SHP77 (cell line): ENCODE results near the gene TRMT61A.

Experiments
- DNase-seq, 2 experiments: peaks; one replicate each; lab custom pipeline; 2025; lab: John Stamatoyannopoulos, UW

TRMT61A gene

DNA sequence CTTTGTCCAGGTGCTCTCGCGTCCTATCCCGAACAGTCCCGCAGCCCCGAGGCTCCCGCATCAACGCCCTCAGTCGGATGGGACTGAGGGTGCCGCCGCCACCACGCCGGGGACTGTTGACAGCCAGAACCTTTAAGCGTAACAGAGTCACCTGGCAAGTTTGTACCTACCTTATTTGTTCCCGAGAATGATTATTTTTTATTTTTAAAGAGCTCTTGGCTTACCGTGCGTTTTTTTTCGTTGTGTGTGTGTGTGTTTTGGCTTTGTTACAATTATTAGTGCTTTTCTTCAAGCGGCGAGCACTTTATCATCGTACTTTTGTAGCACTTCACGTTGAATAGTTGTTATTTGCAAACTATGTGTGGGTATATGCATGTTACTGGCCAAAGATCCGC is 34.2 kb downstream of the TRMT61A start:
- DNase-seq, result peak in 1 of 2 experiments; percentile 68

DNA sequence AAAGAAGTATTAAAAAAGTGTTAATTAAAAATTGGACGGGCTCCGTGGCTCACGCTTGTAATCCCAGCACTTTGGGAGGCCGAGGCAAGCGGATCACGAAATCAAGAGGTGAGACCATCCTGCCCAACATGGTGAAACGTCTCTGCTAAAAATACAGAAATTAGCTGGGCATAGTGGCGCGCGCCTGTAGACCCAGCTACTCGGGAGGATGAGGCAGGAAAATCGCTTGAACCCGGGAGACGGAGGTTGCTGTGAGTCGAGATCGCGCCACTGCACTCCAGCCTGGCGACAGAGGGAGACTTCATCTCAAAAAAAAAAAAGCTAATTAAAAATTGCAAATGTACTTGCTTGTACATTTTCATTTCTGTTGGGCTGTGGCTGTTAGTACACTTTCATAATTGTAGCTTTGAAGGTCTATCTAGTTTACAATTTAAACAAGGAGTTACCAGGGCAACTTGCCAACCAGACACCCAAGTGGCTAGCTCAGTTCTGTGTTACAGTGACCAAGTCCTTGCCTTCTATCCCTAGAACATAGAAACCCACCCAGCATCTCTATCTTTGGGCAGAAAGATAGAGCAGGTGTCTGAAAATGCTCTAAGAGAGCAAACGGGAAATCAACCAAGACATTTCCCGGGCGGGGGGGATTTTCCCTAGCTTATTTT is 35.0 kb downstream of the TRMT61A start:
- DNase-seq, result no peak

DNA sequence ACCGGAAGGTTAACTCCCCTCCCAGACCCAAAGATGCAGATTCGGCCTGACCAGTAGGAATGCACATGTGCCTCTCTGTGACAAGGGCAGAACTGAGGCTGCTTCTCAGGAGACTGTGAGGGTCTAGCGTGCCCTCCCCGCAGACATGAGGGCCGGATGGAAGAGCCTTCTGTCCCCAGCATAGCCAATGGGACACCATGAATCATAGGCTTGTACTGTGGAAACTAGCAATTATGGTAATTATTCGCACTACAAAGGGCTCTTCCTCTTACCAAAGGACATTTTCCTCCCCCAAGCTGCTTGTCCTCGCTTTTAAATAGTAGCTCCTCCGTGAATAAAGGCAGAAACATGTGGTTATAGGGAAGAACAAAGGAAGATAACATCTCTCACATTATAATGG is 40.0 kb downstream of the TRMT61A start:
- no peak for DNase-seq

- no peak for DNase-seq
Observed at GRCh38 chr14:103569408-103569807, 40.4 kb downstream of the TRMT61A start.

DNA sequence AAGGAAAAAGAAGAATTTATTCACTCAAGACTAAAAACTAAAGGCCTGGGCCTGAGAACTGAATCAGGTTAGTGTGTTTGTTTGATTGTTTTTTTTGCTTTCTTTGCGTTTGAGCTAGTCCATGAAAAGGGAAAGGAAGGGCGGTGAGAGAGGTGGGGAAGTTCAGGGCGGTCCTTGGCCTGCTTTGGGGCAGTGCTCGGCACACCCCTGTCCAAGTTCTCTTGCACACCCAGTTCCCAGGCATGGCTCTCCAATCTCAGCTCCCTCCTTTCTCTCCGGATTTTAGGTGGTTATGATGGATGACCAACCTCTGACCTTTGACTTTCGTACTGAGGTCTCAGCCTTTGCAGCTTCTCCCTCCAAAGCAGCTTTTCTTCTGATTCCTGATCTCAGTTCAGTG is 45.1 kb downstream of the TRMT61A start:
- no peak for DNase-seq

DNA sequence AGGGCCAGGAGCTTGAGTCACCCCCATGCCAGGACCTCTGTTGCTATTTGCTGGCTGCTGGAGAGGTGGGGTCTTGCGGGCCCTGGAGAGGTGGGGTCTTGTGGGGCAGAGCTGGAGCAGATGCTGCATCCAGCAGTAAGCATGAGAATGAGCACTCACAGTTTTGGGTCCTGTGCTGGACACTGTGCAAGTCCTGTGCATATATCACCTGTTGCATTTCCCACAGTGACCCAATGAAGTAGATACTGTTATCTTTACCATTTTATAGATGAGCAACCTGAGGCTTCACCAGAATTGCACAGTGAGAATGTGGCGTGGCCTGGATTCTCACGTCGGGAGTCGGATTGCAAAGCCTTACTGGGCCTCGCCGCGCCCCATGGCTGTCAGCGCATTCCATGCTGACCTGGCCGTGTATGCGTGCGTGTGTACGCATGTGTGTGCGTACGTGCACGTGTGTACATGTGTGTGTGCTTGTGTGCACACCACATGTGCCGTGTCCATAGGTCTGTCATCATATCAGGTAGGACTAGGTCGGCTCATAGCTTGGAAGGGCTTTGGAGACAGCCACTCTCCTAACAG is 45.8 kb downstream of the TRMT61A start:
- DNase-seq, result no peak

DNA sequence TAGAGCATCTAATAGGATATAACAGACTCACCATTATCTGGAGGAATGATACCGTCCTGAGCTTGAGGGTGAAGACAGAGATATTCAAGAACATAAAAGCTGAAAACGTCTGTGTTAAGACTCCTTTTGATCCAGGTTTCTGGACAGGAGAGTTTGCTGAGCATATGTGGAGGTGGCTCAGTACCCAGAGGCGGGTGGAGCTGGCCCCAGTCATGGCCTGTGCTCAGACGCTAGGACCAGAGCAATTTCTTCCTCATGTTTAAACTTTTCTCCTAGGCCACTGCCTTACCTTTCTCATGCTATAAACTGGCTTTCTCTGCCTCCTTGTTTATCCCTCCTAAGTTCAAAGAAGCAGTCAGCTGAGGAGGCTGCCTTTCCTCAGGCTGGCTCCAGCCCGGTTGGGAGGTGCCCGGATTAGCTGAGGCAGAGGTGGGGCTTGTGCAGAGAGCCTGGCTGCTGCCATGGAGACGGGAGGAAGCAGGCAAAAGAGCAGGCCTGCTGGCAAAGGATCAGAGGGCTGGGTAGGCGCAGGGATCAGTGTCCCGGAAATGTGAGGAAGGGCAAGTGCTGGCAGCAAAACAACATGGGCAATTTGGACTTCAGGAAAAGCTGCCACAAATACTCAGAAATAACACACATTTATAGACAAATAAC is 47.5 kb downstream of the TRMT61A start:
- DNase-seq, result peak; percentile 74 to 85

- DNase-seq, result no peak
Observed at GRCh38 chr14:103578401-103579075, 49.5 kb downstream of the TRMT61A start.

GRCh38 chr14:103581206-103581605 is 52.2 kb downstream of the TRMT61A start:
- DNase-seq, result no peak

GRCh38 chr14:103581954-103582703 is 53.1 kb downstream of the TRMT61A start:
- DNase-seq, result no peak

DNA sequence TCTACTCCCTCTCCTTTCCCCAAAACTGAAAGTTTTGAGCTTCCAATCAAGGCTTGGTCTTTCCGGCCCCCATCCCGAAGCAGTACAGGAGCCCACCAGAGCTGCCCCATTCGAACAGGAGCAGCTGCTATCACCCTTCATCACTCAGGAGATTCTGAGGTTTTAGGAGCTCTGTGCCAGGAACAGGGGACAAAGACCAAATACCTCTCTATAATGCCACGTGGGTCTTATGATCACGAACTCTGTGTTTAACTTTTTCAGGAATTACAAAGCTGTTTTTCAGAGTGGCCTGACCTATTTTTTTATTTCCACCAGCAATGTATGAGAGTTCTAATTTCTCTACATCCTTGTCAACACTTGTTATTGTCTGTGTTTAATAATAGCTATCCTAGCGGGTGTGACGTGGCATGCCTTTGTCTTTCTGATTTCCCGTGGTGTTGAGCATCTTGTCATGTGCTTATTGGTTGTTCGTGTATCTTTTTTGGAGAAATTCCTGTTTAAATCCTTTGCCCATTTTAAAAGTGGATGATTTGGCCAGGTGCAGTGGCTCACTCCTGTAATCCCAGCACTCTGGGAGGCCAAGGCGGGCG is 55.4 kb downstream of the TRMT61A start:
- DNase-seq, result no peak
